OCI-LY1 (cell line): Measurements from ENCODE around the gene IL20RA.

Experiments
- H2AFZ ChIP-seq: fragments of 200-600 bp; sonication (generic), shearing (Covaris generic); 2 replicates; pipeline ENCODE4 v1.6.0; 2014; ENCODE audit warnings: antibody characterized with exemption, mild to moderate bottlenecking, low read length
- H3F3A ChIP-seq: fragments of 200-600 bp; sonication (generic), shearing (Covaris generic); 2 replicates; pipeline ENCODE4 v1.6.0; 2014; ENCODE audit warnings: mild to moderate bottlenecking, antibody characterized with exemption, low read length, moderate library complexity; ENCODE audit not compliant: insufficient read depth
- H3K27ac ChIP-seq: fragments of 200-600 bp; sonication (generic); 2 replicates; pipeline ENCODE4 v1.5.1; 2014; ENCODE audit warnings: low read length, mixed run types, mild to moderate bottlenecking, low read depth; ENCODE audit not compliant: poor library complexity, severe bottlenecking
- H3K27me3 ChIP-seq: fragments of 200-600 bp; sonication (generic); 2 replicates; pipeline ENCODE4 v1.6.0; 2014; ENCODE audit warnings: antibody characterized with exemption, mild to moderate bottlenecking, low read length, moderate library complexity; ENCODE audit not compliant: insufficient read depth
- H3K36me3 ChIP-seq: fragments of 200-600 bp; sonication (generic); 2 replicates; pipeline ENCODE4 v1.6.1; 2014; ENCODE audit warnings: mild to moderate bottlenecking, antibody characterized with exemption, low read length, moderate library complexity, mixed read lengths; ENCODE audit not compliant: insufficient read depth
- H3K4me1 ChIP-seq: fragments of 200-600 bp; sonication (generic); 2 replicates; pipeline ENCODE4 v1.5.1; 2014; ENCODE audit warnings: mild to moderate bottlenecking, low read length, moderate library complexity; ENCODE audit not compliant: insufficient read depth, severe bottlenecking
- H3K4me2 ChIP-seq: fragments of 200-600 bp; sonication (generic), shearing (Covaris generic); 2 replicates; pipeline ENCODE4 v1.6.1; 2014; ENCODE audit warnings: low read length
- H3K4me3 ChIP-seq: fragments of 200-600 bp; sonication (generic); 2 replicates; pipeline ENCODE4 v1.5.1; 2014; ENCODE audit warnings: low read length, low read depth, mild to moderate bottlenecking, mixed read lengths; ENCODE audit not compliant: poor library complexity, severe bottlenecking
- H3K79me2 ChIP-seq: fragments of 200-600 bp; shearing (Covaris generic); 2 replicates; pipeline ENCODE4 v1.6.1; 2016; ENCODE audit warnings: mixed run types, low read length, mixed read lengths; ENCODE audit not compliant: insufficient read depth
- H3K9ac ChIP-seq: fragments of 200-600 bp; sonication (generic), shearing (Covaris generic); 2 replicates; pipeline ENCODE4 v1.6.1; 2014; ENCODE audit warnings: mild to moderate bottlenecking, low read length, mixed read lengths
- H3K9me2 ChIP-seq: fragments of 200-600 bp; sonication (generic), shearing (Covaris generic); 2 replicates; pipeline ENCODE4 v1.6.1; 2014; ENCODE audit warnings: low read depth, mild to moderate bottlenecking, low read length, mixed read lengths
- H3K9me3 ChIP-seq: fragments of 200-600 bp; shearing (Covaris generic); 2 replicates; pipeline ENCODE4 v1.6.1; 2014; ENCODE audit warnings: low read length, mixed read lengths
- H4K20me1 ChIP-seq: fragments of 200-600 bp; sonication (generic), shearing (Covaris generic); 2 replicates; pipeline ENCODE4 v1.6.0; 2016; ENCODE audit warnings: mild to moderate bottlenecking, low read length; ENCODE audit not compliant: insufficient read depth
- CTCF ChIP-seq: fragments of 200-600 bp; sonication (generic), shearing (Covaris generic); IDR thresholded peaks from 2 replicates; pipeline ENCODE4 v1.5.1; 2017; ENCODE audit warnings: mild to moderate bottlenecking, antibody characterized with exemption, low read length, moderate library complexity, mixed read lengths
- EZH2 ChIP-seq: fragments of 200-600 bp; sonication (generic), shearing (Covaris generic); IDR thresholded peaks from 2 replicates; pipeline ENCODE4 v1.8.0; 2017; ENCODE audit warnings: borderline replicate concordance, mixed run types, mild to moderate bottlenecking, antibody characterized with exemption, low read length, moderate library complexity, mixed read lengths

The IL20RA gene

DNA sequence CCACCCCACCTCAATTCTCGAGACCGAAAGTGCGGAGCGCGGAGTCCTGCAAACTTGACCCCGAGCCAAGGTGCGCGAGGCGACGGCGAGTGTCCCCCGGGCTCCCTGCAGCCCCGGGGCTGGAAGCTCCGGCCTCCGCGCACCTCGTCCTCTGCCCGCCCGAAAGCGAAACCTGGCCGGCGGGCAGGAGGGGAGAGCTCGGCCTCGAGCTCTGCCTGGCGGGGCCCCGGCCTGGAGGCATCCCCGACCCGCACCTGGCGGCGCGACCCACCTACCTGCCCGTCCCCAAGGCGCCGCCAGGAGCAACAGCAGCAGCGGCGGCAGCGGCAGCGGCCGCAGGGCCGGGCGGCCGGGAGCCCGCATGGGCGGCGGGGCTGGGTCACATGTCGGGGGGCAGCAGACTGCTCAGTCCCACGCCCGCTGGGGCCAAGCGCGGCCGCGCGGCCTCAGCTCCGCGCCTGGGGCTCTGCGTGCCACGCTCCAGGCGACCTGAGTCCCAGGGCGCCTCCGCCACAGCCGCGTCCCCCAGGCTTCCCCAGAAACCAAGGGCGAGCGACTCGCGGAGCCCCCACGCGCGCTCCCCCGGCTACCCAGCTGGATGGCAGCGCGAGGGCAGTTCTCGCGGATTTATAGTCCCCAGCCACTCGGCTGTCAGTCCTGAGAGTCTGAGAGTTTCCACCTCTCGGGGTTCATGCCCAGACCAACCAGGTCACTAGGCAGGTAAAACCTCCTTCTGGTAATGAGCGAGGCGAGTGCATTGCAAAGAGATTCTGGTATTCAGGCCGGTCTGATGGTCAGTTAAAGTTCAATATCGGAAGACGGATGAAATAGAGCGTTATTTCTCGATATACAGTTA lies at the start of gene IL20RA:
IL20RA (minus strand) TSS at position 600 of the 856 bp plus-strand sequence; CDS start at position 363, 237 bp downstream.
- Histone ChIP-seq H3K27ac (no peak within 1 kb of the TSS), H3K27me3 (no peaks in the 10 kb centered on the region; the same call in 1 of the 2 replicates), H3K36me3 (no peaks in the 10 kb centered on the region), H3K4me1 (no peaks in the 10 kb centered on the region), H3K4me3 (no peak within 1 kb of the TSS), H2AFZ (no peak within 1 kb of the TSS), H4K20me1 (no peaks in the 10 kb centered on the region), H3K9me2 (no peaks in the 10 kb centered on the region), H3K9me3 (no peaks in the 10 kb centered on the region), H3K4me2 (no peak within 1 kb of the TSS), H3F3A (no peaks in the 10 kb centered on the region), H3K9ac (no peak within 1 kb of the TSS), H3K79me2 (no peaks in the 10 kb centered on the region)
- TF ChIP-seq CTCF (no peak), EZH2 (no peak)

DNA sequence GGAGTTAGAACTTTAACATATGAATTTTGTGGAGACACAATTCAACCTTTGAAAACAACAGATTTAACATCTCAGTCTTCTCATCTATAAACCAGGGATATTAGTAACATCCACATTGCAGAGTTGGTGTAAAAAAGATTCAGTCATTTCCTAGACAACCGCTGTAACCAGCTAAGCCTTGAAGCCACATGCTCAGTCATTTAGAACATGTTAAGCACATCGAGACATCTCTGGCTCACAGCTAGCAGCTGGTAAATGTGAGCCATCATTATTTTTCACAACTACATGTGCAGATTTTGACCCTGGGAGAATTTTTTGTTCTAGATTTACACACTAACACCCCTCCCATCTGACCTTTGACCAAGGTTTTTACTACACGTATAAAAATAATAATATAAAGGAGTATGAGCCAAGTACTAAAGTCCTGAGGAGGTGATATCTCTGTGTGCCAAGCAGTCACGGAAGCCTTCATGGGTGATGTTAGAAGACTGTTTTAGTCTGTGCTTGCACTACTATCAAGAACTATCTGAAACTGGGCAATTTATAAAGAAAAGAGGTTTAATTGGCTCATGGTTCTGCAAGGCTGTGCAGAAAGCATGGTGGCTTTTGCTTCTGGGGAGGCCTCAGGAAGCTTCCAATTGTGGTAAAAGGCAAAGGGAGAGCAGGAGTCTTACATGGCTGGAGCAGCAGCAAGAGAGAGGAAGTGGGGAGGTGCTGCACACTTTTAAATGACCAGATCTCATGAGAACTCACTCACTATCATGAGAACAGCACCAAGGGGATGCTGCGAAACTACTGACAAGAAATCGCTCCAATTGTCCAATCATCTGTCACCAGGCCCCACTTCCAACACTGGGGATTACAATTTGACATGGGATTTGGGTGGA lies 48.7 kb upstream of the IL20RA start:
- Histone ChIP-seq H3F3A (no peaks in the 10 kb centered on the region), H3K79me2 (no peaks in the 10 kb centered on the region), H3K27ac (no peak overlapping the region), H2AFZ (no peak overlapping the region), H3K4me1 (peaks cover 9% of the 10 kb centered on the region), H3K36me3 (no peaks in the 10 kb centered on the region), H3K9me2 (no peaks in the 10 kb centered on the region), H4K20me1 (no peaks in the 10 kb centered on the region), H3K4me3 (no peak overlapping the region), H3K27me3 (peaks cover 7% of the 10 kb centered on the region; the same call in 1 of the 2 replicates), H3K9ac (no peak overlapping the region), H3K4me2 (no peak overlapping the region), H3K9me3 (no peaks in the 10 kb centered on the region)
- TF ChIP-seq EZH2 (no peak), CTCF (no peak)

GRCh38 chr6:137092018-137092417 lies 47.3 kb upstream of the IL20RA start:
- H3K9ac ChIP-seq, result no peak overlapping the region
- H3K4me1 ChIP-seq, result peaks cover 9% of the 10 kb centered on the region
- TF ChIP-seq CTCF (no peak), EZH2 (no peak)
- H3K4me2 ChIP-seq, result no peak overlapping the region
- H3F3A ChIP-seq, result no peaks in the 10 kb centered on the region
- H2AFZ ChIP-seq, result no peak overlapping the region
- no peaks in the 10 kb centered on the region for H3K9me2 ChIP-seq
- no peaks in the 10 kb centered on the region for H3K79me2 ChIP-seq
- no peak overlapping the region for H3K4me3 ChIP-seq
- H3K27me3 ChIP-seq, result peaks cover 7% of the 10 kb centered on the region; the same call in 1 of the 2 replicates
- H3K9me3 ChIP-seq, result no peaks in the 10 kb centered on the region
- no peak overlapping the region for H3K27ac ChIP-seq
- H3K36me3 ChIP-seq, result no peaks in the 10 kb centered on the region
- no peaks in the 10 kb centered on the region for H4K20me1 ChIP-seq
